ENCODE measurements around the gene NOVA2.

The NOVA2 gene

DNA sequence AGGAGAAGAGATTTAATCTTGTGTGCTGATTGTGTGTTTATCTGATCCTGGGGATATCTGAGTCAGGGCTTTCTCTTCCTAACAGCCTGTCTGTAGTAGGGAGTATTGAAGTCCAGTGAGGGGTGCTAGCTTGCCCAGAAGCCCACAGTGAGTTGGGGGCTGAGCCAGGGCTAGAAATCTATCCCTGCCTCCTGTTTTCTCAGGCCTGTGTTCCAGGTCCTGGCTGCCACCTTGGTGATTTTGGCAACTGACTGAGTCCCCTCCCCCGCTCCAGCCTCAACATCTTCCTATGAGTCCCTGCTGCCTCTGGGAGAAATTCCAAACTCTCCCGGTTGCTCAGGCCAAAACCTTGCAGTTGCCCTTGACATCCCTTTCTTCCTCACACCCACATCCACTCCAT is 7.7 kb upstream of the NOVA2 start:
- no peak for DNase-seq (ENCODE audit: low spot score)
- TF ChIP-seq, protein P1, sequence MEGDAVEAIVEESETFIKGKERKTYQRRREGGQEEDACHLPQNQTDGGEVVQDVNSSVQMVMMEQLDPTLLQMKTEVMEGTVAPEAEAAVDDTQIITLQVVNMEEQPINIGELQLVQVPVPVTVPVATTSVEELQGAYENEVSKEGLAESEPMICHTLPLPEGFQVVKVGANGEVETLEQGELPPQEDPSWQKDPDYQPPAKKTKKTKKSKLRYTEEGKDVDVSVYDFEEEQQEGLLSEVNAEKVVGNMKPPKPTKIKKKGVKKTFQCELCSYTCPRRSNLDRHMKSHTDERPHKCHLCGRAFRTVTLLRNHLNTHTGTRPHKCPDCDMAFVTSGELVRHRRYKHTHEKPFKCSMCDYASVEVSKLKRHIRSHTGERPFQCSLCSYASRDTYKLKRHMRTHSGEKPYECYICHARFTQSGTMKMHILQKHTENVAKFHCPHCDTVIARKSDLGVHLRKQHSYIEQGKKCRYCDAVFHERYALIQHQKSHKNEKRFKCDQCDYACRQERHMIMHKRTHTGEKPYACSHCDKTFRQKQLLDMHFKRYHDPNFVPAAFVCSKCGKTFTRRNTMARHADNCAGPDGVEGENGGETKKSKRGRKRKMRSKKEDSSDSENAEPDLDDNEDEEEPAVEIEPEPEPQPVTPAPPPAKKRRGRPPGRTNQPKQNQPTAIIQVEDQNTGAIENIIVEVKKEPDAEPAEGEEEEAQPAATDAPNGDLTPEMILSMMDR (IDR thresholded peaks at IDR 0.05; ENCODE audit: extremely low read depth, missing control alignments) = no peak

DNA sequence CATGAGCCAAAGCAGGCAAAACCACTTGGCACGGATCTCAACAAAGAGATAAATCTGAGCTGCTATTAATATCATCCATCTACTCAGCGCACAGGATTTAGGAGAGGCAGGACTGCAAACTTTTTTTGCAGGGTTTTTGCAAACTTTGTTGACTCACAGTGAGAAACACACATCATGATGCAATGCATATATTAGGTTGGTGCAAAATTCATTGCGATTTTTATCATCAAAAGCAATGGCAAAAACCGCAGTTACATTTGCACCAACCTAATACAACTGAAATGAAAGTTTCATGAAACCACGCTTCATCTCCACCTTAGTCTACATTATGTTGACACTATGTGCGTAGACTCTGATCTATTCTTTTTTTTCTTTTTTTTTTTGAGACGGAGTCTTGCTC is 4.5 kb upstream of the NOVA2 start:
- no peak for DNase-seq (ENCODE audit: low spot score)
- TF ChIP-seq, protein P1 (IDR thresholded peaks at IDR 0.05; ENCODE audit: extremely low read depth, missing control alignments) = no peak

DNA sequence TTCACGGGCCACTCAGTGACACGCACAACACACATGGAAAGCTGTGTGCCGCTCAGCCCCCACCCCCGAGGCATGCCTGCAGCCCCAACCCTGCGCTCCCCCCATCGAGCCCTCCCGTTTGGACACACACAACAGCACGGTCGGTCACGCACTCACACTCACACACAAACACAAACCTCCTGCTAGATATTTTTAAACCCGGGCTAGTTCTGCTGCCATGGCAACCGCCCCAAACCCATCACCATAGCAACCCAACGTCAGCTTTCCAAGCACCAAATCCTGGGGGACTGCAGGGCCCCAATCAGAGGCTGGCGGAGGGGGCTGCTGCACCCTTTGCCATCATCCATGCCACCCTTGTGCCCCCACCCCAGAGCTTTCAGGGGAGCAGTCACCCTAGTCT is 2.5 kb upstream of the NOVA2 start:
- TF ChIP-seq, protein P1 (IDR thresholded peaks at IDR 0.05; ENCODE audit: extremely low read depth, missing control alignments) = no peak
- no peak for DNase-seq (ENCODE audit: low spot score)

DNA sequence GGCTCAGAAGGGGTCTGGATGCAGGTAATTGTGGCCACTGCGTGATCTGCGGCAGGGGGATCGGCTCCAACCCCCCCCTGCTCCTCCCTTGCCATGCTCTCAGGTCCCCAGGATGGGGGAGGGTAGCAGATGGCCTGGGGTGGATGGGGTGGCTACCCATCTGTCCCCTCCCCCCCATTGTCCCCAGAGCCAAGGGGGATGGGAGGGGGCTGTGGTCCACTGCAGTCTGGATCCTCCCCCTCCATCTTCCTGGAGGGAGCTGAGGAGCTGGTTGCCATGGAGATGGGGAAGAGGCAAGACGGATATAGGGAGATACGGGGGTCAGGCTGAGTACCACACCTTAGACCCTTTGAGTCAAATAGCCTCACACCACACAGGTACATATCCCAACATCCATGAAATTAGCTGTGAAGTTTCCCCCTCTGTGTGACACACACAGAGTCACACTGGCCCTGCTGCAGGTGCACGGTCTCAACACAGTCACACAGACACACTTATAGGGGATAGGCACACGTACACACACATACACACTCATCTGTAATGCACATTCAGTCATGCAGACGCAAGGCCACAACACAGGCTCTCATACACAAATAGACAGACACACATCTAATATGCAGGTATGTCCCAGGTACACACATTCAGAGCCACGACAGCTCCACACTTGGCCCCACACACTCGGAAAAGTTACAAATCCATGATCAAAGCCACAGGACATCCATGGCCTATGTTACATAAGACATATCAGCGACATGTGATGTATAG is 1.8 kb upstream of the NOVA2 start:
- TF ChIP-seq, protein P1 (IDR thresholded peaks at IDR 0.05; ENCODE audit: extremely low read depth, missing control alignments) = no peak

DNA sequence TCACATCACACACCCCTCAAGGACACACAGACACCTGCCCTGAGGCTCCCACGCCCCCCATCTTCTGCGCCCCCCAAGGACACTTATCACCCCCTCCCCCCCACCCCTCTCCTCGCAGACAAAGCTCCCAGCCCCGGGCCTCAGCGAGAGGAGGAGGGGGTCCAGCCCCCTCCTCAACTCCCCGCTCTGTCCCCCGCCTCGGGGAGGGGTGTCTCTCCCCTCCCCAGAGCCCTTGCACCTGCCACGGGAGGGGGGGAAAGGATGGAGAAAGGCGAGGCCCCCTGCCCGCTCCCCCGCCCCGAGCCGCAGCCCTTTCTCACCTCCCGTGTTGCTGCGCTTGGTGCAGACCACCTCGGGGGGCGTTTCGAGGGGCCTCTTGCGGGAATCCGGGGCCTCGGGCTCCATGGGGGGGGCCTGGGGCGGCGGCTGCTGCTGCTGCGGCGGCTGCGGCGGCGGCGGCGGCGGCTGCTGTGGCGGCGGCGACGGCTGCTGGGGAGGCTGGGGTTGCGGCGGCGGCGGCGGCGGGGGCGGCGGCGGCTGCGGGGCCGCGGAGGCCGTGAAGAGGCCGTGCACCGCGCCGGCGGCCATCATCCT is 621 bp downstream of the NOVA2 start:
- TF ChIP-seq, protein P1 (IDR thresholded peaks at IDR 0.05; ENCODE audit: extremely low read depth, missing control alignments) = no peak
- DNase-seq (ENCODE audit: low spot score) = no peak

More for the DNA sequence above, 1.8 kb upstream of the NOVA2 start:
- no peak for DNase-seq (ENCODE audit: low spot score)

DNA sequence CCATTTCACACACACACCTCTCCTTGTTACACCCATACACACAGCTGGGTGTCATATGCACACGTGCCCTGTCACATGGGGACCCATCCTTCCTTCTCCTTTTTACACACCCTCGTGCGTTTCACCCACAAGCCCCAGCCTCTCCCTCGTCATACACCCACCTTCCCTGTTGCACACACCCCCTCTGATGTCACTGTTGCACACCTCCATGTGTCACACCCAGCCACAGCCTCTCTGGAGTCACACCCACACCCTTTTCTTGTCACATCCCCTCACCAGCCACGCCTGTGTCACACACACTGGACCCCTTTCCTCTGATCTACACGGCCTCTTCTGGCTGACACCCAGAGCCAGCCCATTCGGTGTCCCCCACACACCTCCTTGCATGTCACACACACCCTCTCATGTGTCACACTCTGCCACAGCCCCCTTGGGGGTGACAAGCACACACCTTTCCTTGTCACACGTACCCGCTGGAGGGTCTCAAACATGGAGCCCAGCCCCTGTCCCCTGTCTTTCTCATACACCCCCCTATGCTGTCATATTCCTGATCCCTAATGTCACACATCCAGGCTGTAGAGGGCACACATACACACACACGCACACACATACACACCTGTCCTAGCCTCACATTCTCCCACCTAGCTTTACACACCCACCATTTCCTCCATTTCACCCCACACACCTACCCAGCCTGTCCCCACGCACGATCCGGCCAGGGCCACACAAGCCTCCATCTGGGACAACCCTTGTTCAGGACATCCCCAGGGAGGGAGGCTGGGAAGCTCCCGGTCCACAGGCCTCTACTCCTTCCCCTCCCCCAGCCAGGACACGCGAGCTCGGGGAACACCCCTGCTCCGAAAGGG is 1.4 kb downstream of the NOVA2 start:
- TF ChIP-seq, protein P1 (IDR thresholded peaks at IDR 0.05; ENCODE audit: extremely low read depth, missing control alignments) = no peak
- no peak for DNase-seq (ENCODE audit: low spot score)

Data from GM20000 (cell line).